Suppressor macrophage treated with lipopolysaccharide for 4 hours (primary cell): ENCODE data around the gene RGS6.
A peak's percentile ranks its signal among the peaks of the same experiment; 100 is the strongest.

Experiments used
- DNase-seq: peaks from one replicate; pipeline ENCODE4 v3.0.0-alpha.2; 2020

Gene RGS6

GRCh38 chr14:72539661-72540315 is 607.6 kb downstream of the RGS6 start:
- DNase-seq, result no peak

DNA sequence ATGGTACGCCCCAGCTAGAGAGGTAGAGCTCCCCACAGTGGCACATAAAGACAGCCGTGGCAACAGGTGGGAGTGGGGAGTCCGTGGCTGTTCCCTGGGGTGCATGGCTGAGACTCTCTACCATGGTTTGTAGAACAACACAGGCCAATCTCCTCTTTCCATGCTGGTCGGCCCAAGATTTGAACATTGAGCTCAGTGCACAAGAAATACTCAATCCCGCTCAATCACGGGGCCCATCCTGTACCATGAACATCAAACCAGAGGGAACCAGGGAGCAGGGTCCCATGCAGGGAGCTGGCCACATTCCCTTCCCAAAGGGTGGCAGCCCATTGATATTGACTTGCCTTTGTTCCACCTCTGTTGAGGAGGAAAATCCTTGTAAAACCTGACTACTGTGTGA is 608.6 kb downstream of the RGS6 start:
- DNase-seq, result no peak

DNA sequence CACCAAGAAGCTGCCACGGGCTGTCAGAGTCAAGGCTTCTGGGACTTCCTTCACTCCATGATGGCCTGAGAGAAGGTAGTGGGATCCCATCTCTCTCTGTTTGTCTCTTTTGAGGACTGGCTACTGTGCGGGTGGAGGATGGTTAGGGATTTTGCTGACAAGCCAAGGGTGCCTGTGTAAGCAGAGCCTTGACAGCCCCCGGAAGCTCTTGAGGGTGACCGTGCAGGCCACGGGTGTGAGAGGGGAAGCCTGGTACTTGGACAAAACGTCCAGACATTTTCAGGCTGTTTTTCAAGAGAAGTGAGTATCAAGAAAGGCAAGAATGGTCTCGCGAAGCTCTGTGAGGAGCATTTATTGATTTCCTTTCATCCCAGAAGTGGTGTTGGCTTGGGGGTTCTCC is 609.3 kb downstream of the RGS6 start:
- no peak for DNase-seq

DNA sequence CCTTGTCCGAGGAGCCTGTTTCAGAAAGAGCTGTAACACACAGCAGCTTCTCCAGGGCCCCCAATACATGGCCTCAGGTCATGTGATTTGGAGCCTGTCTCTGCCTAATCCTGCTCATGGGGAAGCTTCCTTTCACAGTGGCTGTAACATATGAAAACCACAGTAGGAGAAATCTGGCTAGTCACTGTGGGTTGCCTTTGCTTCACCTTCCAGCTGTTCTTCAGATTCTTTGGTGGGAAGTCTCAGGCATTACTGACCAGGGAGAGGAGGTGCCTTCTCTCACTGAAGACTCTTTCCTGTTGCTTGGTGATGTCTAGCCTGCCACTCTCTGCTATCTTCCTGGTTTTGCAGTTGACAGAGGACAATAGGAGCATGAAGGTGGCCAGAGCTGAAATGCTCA is 611.1 kb downstream of the RGS6 start:
- no peak for DNase-seq

GRCh38 chr14:72544615-72545387 is 612.6 kb downstream of the RGS6 start:
- no peak for DNase-seq

- no peak for DNase-seq
Observed at GRCh38 chr14:72545411-72546311, 613.4 kb downstream of the RGS6 start.

GRCh38 chr14:72546344-72547016 is 614.3 kb downstream of the RGS6 start:
- DNase-seq, result no peak

DNA sequence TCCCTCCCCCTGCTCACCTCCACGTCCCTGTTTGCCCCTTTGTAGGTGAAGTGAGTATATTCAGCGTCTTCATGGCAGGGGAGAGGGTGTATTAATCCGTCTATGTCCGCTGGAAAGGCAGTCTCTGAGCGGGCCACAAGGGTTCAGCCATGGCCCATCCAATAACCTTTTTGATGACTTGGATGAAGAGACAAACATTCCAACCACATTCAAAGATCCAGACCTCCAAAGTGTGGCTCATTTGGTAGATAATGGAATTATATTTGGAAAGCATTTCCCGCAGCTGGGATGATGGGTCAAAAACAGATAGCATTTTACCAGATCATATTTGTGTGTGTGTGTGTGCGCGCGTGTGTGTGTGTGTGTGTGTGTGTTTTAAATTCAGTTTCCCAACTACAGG is 615.8 kb downstream of the RGS6 start:
- no peak for DNase-seq

GRCh38 chr14:72549026-72549425 is 616.8 kb downstream of the RGS6 start:
- peak; percentile 31 for DNase-seq

DNA sequence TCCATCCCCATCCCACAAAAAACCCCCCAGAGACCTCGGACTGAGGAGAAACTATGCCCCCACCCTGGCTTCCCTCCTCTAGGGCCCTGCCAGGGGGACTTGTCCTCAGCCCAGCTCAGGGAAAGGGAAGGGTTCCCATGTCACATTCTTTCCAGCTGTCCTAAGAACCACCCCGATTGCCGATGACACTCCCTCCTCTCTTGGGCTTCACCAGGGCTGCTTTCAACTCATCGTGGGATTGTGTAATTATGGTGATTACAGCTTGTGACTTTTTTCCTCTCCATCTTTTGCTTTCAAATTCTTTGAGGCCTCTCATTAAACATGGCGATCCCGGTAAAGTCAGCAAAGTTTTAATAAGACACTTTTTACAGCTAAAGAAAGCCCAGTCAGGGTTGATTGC is 617.6 kb downstream of the RGS6 start:
- peak; percentile 57 for DNase-seq

DNA sequence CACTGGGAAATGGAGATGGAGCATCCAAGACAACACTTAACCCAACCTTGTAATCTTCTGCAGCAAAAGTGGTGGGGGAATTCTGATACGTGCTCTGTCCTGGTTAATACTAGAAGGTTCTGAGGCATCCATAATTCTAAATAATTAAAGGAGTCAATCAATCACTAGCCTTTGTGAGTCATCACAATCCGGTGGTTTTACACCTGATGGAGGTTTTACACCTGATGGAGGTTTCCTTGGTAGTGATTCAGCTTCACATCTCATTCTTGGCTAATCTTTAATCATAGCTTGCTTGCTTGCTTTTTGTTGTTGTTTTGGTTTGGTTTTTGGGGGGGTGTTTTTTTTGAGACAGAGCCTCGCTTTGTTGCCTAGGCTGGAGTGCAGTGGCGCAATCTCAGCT is 618.3 kb downstream of the RGS6 start:
- no peak for DNase-seq

DNA sequence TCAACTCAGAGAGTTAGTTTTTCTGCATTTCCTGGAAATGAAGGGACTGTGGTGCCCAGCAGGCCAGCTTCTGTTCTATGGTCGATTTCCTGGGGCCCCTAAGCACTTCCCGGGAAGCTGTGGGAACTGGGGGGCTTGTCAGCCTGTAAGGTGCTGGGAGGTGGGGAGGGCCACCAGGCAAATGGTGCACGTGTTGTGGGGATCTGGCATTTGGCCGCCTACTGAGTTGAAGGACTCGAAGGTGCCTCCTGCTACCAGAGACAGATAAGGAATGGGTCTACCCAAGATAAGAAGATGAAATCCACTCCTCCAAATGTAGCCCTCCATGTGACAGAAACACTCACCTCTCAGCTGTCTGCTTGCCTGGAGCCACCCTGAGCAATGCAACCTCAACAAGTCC is 620.0 kb downstream of the RGS6 start:
- no peak for DNase-seq

DNA sequence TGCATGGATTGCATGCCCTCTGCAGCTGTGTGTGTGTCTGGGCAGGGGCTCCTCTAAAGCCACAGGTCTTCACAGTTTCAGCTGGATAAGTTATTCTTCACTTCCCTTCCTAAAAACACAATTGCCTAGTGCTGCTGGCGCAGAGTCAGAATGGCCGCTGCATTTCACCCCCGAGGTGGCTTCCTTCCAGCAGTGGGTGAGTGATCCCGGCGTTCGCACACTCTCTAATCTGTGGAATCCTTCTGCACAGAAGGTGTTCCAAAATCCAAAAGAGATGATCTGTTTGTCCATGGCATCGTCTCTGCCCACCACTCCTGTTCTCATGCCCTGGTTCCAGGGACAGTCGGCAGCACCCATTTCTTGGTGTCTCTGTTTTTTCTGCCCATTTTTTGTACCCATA is 620.9 kb downstream of the RGS6 start:
- DNase-seq, result no peak

GRCh38 chr14:72553656-72554055 is 621.4 kb downstream of the RGS6 start:
- no peak for DNase-seq

DNA sequence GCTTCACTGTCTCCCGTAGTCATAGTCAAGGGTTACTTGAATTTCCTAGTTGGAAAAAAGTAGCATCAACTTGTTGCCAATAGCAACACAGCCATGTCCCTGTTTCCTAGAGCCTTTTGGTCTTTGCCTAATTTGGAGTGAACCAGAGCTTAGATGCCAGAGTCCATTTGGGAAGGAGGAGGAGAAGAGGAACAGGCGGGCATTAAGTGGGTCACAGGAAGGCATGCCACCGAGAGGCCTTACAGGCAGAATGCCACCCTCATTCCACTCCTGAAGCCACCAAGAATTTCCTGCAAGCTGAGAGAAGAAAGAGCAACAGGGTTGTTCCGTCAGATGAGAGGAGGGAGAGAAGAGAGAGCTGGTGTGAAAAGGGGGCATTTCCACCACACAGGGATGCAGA is 622.2 kb downstream of the RGS6 start:
- DNase-seq, result no peak

DNA sequence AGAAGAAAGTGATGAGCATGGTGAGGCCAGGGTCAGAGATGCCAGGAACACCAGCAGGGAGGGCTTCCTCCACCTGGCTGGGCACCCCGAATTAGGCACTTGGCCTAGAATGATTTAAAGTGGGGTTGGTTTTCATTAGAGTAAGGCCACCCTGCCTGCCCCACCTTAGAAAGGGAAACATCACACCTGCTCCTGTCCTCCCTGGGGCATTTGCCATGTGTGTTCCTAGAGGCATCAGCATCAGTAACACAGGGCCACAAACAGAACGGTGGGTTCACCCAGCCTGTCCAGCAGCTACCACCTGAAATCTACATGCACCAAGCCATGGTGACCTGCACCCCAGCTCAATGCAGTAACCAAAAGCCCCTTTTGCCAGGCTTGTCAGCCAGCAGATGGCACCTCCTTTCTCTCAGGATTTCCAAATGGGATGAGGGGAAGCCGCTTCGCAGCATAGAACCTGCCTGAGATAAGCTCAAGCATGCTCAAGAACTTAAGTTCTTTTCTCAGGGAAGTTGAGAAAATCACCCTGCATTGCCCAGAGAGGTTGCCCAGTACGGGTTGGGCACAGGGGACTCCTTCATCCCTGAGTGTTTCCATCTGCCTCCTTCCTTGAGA is 622.9 kb downstream of the RGS6 start:
- DNase-seq, result no peak

GRCh38 chr14:72555609-72556000 is 623.4 kb downstream of the RGS6 start:
- no peak for DNase-seq

DNA sequence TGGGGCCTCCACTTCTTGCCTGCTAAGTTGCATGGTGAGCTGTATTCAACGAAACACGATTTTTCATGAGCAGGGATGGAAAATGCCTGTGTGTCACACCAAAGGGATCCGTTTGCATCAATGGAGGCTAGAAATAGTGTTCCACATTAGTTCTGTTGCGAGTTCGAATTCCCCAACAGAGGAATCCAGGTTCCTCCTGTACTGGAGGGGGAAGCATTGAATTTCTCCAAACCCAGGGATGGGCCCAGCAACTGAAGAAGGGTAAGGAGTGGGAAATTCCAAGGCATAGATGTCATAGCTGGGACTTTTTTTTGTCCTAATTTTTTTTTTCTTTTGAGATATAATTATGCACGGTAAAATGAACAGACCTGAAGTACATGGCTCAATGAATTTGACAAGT is 625.4 kb downstream of the RGS6 start:
- DNase-seq, result no peak

DNA sequence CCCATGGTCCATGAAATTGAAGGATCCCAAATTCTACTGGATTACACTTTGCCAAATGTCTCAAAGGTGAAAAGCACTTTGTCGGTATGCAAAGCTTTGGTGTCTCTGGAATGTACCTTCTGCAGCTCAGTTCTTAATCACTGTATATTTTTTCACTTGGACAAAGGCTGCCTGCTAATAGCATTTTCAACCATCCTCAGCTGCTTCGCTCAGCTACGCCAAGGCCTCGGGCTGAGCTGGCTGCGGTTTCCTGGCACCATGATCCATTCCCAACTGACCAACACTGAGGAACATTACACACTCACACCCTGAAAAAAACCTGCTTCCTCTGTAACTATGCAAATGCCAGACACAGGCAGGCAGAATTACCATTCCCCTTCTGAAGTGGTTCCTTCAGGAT is 626.5 kb downstream of the RGS6 start:
- no peak for DNase-seq

DNA sequence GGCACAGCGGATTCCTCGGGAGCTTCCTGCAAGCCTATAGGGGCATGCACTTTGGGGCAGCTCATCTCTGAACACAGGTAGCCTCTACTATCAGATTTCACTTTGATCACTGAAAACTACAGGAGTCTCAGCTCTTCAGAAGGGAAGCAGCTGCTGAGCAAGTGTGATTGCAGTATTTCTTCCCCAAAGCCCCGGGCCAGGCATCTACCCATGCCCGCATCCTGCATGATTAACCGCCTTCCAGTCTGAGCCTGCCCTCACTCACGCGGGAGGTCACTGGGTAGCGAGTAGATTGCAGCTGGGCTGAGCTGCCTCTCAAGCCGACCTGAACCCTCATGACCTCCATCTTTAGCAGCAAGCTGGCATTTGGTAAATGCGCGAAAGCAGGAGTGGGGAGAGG is 627.0 kb downstream of the RGS6 start:
- DNase-seq, result peak; percentile 6

DNA sequence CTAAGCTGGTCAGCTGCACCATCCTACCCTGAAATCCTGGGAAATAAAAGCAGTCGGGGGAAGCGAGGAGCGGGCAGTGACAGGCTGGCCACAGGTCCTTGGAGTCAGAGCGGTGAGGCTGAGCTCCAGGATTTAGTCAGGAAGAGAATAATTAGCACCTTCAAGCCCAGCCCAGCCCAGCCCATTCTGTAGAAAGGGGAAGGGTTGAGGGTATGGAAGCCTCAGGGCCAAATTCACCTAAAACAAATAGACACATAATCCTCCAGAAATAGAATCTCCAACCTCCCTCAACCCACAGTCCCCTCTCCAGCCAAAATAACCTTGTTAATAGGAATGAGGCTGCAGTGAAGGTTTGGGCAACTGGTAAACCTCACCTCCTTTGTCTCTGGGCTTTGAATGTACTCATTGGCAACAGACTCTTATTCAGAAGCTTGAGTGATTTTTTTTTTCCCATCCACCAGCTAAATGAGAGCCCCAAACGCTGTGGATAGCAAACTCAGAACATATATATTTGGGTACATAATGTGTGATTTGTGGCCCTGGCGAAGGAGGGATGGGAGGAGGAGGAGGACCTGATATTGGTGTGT is 627.5 kb downstream of the RGS6 start:
- DNase-seq, result no peak

DNA sequence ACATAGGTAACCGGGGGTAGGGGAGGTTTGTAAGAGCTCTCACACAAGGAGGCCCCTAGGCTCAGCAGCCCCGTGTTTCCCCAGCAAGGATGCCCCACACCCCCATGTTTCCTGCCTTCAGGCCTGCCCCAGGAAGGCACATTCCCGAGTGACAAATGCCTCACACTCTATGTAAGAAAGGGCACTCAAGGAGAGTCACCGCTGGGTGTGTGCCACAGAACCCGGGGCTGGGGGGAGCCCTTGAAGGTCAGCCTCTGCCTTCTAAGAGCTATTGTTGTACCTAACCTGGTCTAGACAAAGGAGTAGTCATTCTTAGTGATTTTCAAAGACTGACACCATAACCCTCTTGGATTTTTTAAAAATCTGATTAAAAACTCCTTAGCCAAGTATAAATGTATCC is 628.1 kb downstream of the RGS6 start:
- no peak for DNase-seq
